ENCODE measurements around the gene FAM3C.

The FAM3C gene

GRCh38 chr7:121369462-121369861 lies 26.6 kb downstream of the FAM3C start:
- H3K4me3 ChIP-seq, result no peak overlapping the region
- intact Hi-C loops (cut with DNase I; ENCODE audit: low total_unique reads), result no loop called here
- no peak for DNase-seq
- H3K4me1 ChIP-seq, result peaks cover 0 to 13% (median 3%) of the 10 kb centered on the region in 4 donors
- peaks cover 0 to 6% (median 5%) of the 10 kb centered on the region in 3 donors for H3K36me3 ChIP-seq
- TF ChIP-seq CTCF (IDR thresholded peaks at IDR 0.05), result no peak
- no peaks in the 10 kb centered on the region for H3K9me3 ChIP-seq
- H3K27ac ChIP-seq, result no peak overlapping the region
- no peaks in the 10 kb centered on the region for H3K27me3 ChIP-seq

DNA sequence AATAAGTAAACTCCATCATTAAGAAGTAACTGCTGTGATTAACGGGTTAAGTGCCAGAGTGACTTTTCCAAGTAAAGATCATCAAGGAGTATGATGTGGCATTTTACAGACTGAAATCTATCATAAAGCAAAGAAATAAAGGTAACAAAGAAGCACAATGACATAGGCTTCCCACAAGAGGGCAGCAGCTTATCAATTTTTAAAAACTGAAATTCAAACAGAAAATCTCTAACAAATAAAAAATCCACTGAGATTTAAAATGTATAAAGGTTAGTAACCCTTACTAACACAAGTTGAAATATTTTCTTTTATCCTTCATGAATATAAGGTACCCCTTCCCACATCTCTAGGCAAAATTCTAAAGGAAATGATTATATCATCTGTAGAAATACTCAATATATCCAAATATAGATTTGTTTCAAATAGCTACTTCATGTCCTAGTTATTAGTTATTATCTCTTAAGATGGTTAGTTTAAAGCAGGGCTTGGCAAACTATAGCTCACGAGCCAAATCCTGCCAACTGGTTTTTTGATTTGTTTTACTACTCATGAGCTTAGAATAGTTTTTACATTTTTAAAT lies 29.2 kb downstream of the FAM3C start:
- Histone ChIP-seq H3K4me1 (peaks cover 0 to 6% (median 2%) of the 10 kb centered on the region in 4 donors), H3K27ac (no peak overlapping the region), H3K27me3 (no peaks in the 10 kb centered on the region), H3K4me3 (no peak overlapping the region), H3K36me3 (peaks cover 9 to 14% (median 12%) of the 10 kb centered on the region in 3 donors), H3K9me3 (no peaks in the 10 kb centered on the region)
- DNase-seq, result no peak
- TF ChIP-seq CTCF (IDR thresholded peaks at IDR 0.05), result peak; percentile 72 to 77
- intact Hi-C loops (cut with DNase I; ENCODE audit: low total_unique reads), result loop anchor here (2.0 kb wide), 1 partner anchor 182 kb away; no protein-coding TSS in a partner anchor

DNA sequence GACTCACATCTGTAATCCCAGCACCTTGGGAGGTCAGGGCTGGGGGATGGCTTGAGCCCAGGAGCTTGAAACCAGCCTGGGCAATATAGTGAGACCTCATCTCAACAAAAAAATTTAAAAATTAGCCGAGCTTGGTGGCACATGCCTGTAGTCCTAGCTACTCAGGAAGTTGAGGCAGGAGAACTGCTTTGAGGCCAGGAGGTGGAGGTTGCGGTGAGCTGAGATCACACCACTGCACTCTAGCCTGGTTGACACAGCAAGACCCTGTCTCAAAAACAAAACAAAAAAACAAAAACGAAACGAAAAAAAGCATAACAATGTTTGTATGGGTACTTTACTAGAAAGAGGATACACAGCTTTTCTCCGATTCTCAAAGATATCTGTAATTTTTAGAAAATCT lies 35.5 kb downstream of the FAM3C start:
- DNase-seq, result no peak
- no peak for TF ChIP-seq CTCF (IDR thresholded peaks at IDR 0.05)
- Histone ChIP-seq H3K4me1 (no peaks in the 10 kb centered on the region), H3K27ac (no peak overlapping the region), H3K36me3 (peaks cover 46 to 59% (median 52%) of the 10 kb centered on the region in 3 donors), H3K9me3 (no peaks in the 10 kb centered on the region), H3K27me3 (no peaks in the 10 kb centered on the region), H3K4me3 (no peak overlapping the region)
- intact Hi-C loops (cut with DNase I; ENCODE audit: low total_unique reads), result no loop called here

DNA sequence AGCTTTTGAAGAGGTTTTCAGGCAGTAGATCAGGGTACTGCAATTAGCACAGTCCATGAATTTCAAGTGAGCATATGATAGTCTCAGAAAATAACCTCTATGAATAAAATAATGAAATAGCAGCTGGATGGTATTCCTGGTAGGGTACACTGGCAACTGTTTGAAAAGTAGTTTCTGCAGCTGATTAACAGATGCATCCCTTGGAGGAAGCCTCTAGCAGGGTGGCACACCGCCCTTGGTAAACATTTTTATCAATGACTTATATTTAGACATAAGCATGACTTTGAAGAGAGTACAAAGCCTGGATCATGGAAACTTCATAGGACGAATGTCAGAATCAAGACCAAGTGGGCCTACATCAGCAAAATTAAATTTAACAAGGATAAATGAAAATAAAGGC lies 40.5 kb downstream of the FAM3C start:
- Histone ChIP-seq H3K27me3 (no peaks in the 10 kb centered on the region), H3K4me1 (no peaks in the 10 kb centered on the region), H3K9me3 (no peaks in the 10 kb centered on the region), H3K4me3 (no peak overlapping the region), H3K27ac (no peak overlapping the region), H3K36me3 (peaks cover 30 to 64% (median 59%) of the 10 kb centered on the region in 3 donors)
- intact Hi-C loops (cut with DNase I; ENCODE audit: low total_unique reads), result loop anchor here (10.0 kb wide), 1 partner anchor 409 kb away; no protein-coding TSS in a partner anchor
- DNase-seq, result no peak
- no peak for TF ChIP-seq CTCF (IDR thresholded peaks at IDR 0.05)

GRCh38 chr7:121352323-121352722 lies 43.8 kb downstream of the FAM3C start:
- intact Hi-C loops (cut with DNase I; ENCODE audit: low total_unique reads), result loop anchor here (10.0 kb wide), 1 partner anchor 412 kb away; no protein-coding TSS in a partner anchor
- DNase-seq, result no peak
- H3K27ac ChIP-seq, result no peak overlapping the region
- peaks cover 19 to 45% (median 41%) of the 10 kb centered on the region in 3 donors for H3K36me3 ChIP-seq
- H3K4me3 ChIP-seq, result no peak overlapping the region
- no peaks in the 10 kb centered on the region for H3K4me1 ChIP-seq
- H3K27me3 ChIP-seq, result no peaks in the 10 kb centered on the region
- H3K9me3 ChIP-seq, result no peaks in the 10 kb centered on the region
- TF ChIP-seq CTCF (IDR thresholded peaks at IDR 0.05), result no peak

Data from tibial artery (tissue), 4 donors.